A673 (cell line): Measurements from ENCODE around the gene COPS6. TPM values are rescaled to one million over a fixed set of nuclear protein-coding genes. Genes with fewer than 3 reads are reported as not detected.

ENCODE experiments used
- BruUV-seq: library from RNA; stranded (reverse); fragments of 400-500 nt; replicated peaks from 2 replicates; lab custom pipeline; 2021; lab: Mats Ljungman, UMichigan
- CTCF ChIA-PET: fragments of 300-600 bp; sonication (Branson Sonifier 250); formaldehyde crosslinking; loops from one replicate; lab custom pipeline; 2022; ENCODE audit warnings: antibody characterized with exemption; lab: Charles Lee
- POLR2A ChIA-PET: fragments of 300-600 bp; sonication (Branson Sonifier 250); formaldehyde crosslinking; loops from one replicate; lab custom pipeline; 2022; ENCODE audit warnings: antibody characterized with exemption; ENCODE audit not compliant: low non-redundant PET; lab: Charles Lee
- DNase-seq: peaks from one replicate; pipeline ENCODE4 v3.0.0-alpha.2; 2015; ENCODE audit warnings: low spot score
- H3K27ac ChIP-seq: fragments of 200-600 bp; sonication (generic); 2 replicates; pipeline ENCODE4 v1.5.1; 2016; ENCODE audit warnings: mixed run types, low read depth, mild to moderate bottlenecking, mixed read lengths, antibody characterized with exemption, low read length; ENCODE audit not compliant: poor library complexity, severe bottlenecking
- H3K27me3 ChIP-seq: fragments of 200-600 bp; sonication (generic); replicated peaks from 2 replicates; pipeline ENCODE4 v1.6.1; 2017; ENCODE audit warnings: mixed run types, low read depth, mild to moderate bottlenecking, mixed read lengths, antibody characterized with exemption, low read length; ENCODE audit not compliant: insufficient read depth, poor library complexity
- H3K36me3 ChIP-seq: fragments of 200-600 bp; sonication (generic); 2 replicates; pipeline ENCODE4 v1.6.1; 2016; ENCODE audit warnings: mixed run types, mild to moderate bottlenecking, mixed read lengths, antibody characterized with exemption, low read length; ENCODE audit not compliant: insufficient read depth, poor library complexity, severe bottlenecking
- H3K4me1 ChIP-seq: fragments of 200-600 bp; sonication (generic); 2 replicates; pipeline ENCODE4 v1.6.1; 2017; ENCODE audit warnings: mixed run types, mild to moderate bottlenecking, mixed read lengths, antibody characterized with exemption, low read length; ENCODE audit not compliant: insufficient read depth, poor library complexity, severe bottlenecking
- H3K4me3 ChIP-seq: fragments of 200-600 bp; sonication (generic); 2 replicates; pipeline ENCODE4 v1.5.1; 2016; ENCODE audit warnings: low read depth, mixed run types, mild to moderate bottlenecking, mixed read lengths, low read length; ENCODE audit not compliant: poor library complexity, severe bottlenecking
- H3K9me3 ChIP-seq: fragments of 200-600 bp; sonication (generic); 2 replicates; pipeline ENCODE4 v1.6.1; 2016; ENCODE audit warnings: mixed run types, low read depth, mild to moderate bottlenecking, mixed read lengths, antibody characterized with exemption, low read length; ENCODE audit not compliant: poor library complexity, severe bottlenecking
- CTCF ChIP-seq: fragments of 300-800, 200-600 bp; sonication (generic); conservative IDR thresholded peaks from 2 replicates; pipeline ENCODE4 v1.5.1; 2017; ENCODE audit warnings: low read depth, mild to moderate bottlenecking, antibody characterized with exemption, low read length, moderate library complexity, mixed read lengths
- EZH2 ChIP-seq: fragments of 200-600 bp; sonication (generic); IDR thresholded peaks from 2 replicates; pipeline ENCODE4 v1.6.1; 2017; ENCODE audit warnings: borderline replicate concordance, low read depth, mild to moderate bottlenecking, mixed read lengths, antibody characterized with exemption, low read length; ENCODE audit not compliant: poor library complexity, severe bottlenecking
- intact Hi-C: fragments of 100-400 bp; cut with micrococcal nuclease; formaldehyde crosslinking; loops from one replicate; pipeline ENCODE4 v1.10.0; 2022; ENCODE audit not compliant: unreplicated experiment
- total RNA-seq: library from RNA; stranded (reverse); gene quantifications from 2 replicates; pipeline ENCODE4 v1.2.3, GENCODE V29; 2021

COPS6 gene
- total RNA-seq, 1 experiment from 2014 or later, result 166 TPM

DNA sequence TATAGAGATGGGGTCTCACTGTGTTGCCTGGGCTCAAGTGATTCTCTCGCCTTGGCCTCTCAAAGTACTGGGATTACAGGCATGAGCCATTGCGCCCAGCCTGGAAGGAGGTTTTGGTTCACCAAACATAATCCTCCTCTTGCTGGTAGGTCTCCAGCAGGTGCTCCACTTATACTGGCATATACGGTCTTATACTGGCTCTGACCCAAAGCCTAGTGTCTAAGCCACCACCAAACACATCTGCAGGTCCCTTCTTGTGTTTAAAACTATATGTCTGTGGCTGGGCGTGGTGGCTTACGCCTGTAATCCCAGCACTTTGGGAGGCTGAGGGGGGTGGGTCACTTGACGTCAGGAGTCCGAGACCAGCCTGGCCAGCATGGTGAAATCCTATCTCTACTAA, 43.4 kb downstream of the COPS6 start:
- CTCF ChIA-PET, result interaction anchor here (0.6 to 1.2 kb wide), 4 partner anchors 23 to 276 kb away, joined by 3 to 9 read pairs (median 4); partner anchors contain the start of gene TRAPPC14
- no TSS peak for BruUV-seq
- Histone ChIP-seq H3K27ac (no peak overlapping the region), H3K4me1 (peaks cover 5% of the 10 kb centered on the region), H3K27me3 (no peaks in the 10 kb centered on the region), H3K36me3 (no peaks in the 10 kb centered on the region), H3K4me3 (no peak overlapping the region), H3K9me3 (no peaks in the 10 kb centered on the region)
- DNase-seq, result no peak
- intact Hi-C loops, result loop anchor here (2.0 to 5.0 kb wide), 4 partner anchors 85 to 275 kb away; partner anchors contain the start of gene AZGP1
- TF ChIP-seq EZH2 (no peak), CTCF (no peak)
- POLR2A ChIA-PET, result no interaction called here

- Histone ChIP-seq H3K27me3 (no peaks in the 10 kb centered on the region), H3K4me1 (peaks cover 5% of the 10 kb centered on the region), H3K36me3 (no peaks in the 10 kb centered on the region), H3K4me3 (no peak overlapping the region), H3K9me3 (no peaks in the 10 kb centered on the region), H3K27ac (no peak overlapping the region)
- no TSS peak for BruUV-seq
- ChIA-PET CTCF (interaction anchor here (0.5 to 1.2 kb wide), 6 partner anchors 22 to 275 kb away, joined by 3 to 9 read pairs (median 4); partner anchors contain the start of gene TRAPPC14), POLR2A (interaction anchor here (0.7 kb wide), 1 partner anchor 123 kb away, joined by 4 read pairs; no protein-coding TSS in a partner anchor)
- TF ChIP-seq CTCF (peak; percentile 91), EZH2 (no peak)
- intact Hi-C loops, result loop anchor here (2.0 to 5.0 kb wide), 4 partner anchors 84 to 275 kb away; partner anchors contain the start of gene AZGP1
- DNase-seq, result peak; percentile 81
These were observed 44.0 kb downstream of the COPS6 start for GRCh38 chr7:100132697-100133151.

DNA sequence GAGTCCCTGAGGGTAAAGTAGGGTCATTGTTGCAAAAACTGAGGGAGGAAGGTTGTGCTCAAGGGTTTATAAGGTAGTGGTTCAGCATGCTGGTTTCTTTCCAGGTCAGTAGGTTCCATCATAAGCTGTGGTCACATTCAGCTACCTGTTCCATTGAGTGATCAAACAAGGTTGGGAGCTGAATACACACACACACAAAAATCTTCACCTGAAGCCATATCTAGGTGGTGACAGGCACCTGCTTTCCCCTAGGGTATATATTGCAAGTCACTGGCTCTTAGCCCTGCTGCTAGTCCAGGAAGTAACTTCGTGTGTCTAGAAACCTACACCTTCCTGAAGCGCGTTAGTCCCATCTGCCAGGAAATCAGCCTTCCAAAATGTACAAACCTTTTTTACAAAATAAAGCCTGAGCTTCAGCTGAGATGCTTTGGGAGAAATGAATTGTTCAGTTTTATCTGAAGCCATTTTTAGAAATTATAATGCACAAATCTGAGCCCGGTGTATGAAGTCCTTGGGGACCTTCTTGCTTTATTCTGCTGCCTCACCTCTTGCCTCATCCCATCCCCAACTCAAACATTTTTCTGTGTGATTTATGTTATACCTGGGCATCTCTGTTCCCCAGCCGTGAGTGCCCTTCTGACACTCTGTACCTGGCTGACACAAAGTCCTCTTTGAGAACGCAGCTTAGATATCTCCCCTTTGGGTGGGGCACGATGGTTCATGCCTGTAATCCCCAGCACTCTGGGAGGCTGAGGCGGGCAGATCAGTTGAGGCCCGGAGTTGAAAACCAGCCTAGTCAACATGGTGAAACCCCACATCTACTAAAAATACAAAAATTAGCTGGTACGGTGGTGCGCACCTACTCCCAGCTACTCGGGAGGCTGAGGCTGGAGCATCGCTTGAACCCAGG, 49.3 kb downstream of the COPS6 start:
- intact Hi-C loops, result no loop called here
- no TSS peak for BruUV-seq
- no peaks in the 10 kb centered on the region for H3K27me3 ChIP-seq
- no peak overlapping the region for H3K4me3 ChIP-seq
- H3K4me1 ChIP-seq, result no peaks in the 10 kb centered on the region
- no peak overlapping the region for H3K27ac ChIP-seq
- H3K36me3 ChIP-seq, result no peaks in the 10 kb centered on the region
- POLR2A ChIA-PET, result no interaction called here
- CTCF ChIA-PET, result no interaction called here
- H3K9me3 ChIP-seq, result no peaks in the 10 kb centered on the region
- no peak for DNase-seq
- TF ChIP-seq EZH2, result no peak
- no peak for TF ChIP-seq CTCF
